ENCODE data around the gene TMEM267.
"Not testable (repeated sequence)": the region's sequence is repeated elsewhere in the genome, so short reads cannot be mapped to it uniquely, and the experiment has no call there.

Gene TMEM267

DNA sequence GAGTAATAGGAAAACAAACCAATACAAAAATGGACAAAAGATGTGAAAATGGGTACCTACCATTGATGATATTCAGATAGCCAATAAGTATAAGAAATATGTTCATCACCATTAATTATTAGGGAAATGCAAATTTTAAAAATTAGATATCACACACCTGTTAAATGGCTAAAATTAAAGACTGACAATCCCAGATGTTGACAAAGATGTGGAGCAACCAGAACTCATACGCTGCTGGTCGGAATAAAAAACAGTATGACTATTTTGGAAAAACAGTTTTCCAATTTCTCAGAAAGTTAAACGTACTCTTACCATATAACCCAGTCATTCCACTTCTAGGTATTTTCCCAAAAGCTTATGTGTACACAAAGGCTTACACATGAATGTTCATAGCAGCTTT lies 27.1 kb downstream of the TMEM267 start:
- DNase-seq: no peak

DNA sequence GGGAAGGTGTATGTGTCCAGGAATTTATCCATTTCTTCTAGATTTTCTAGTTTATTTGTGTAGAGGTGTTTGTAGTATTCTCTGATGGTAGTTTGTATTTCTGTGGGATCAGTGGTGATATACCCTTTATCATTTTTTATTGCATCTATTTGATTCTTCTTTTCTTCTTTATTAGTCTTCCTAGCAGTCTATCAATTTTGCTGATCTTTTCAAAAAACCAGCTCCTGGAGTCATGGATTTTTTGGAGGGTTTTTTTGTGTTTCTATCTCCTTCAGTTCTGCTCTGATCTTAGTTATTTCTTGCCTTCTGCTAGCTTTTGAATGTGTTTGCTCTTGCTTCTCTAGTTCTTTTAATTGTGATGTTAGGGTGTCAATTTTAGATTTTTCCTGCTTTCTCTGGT lies 42.1 kb downstream of the TMEM267 start:
- DNase-seq: not testable (repeated sequence)

GRCh38 chr5:43437062-43437660 lies 46.5 kb downstream of the TMEM267 start:
- DNase-seq: no peak

GRCh38 chr5:43433382-43433781 lies 50.3 kb downstream of the TMEM267 start:
- DNase-seq: no peak

DNA sequence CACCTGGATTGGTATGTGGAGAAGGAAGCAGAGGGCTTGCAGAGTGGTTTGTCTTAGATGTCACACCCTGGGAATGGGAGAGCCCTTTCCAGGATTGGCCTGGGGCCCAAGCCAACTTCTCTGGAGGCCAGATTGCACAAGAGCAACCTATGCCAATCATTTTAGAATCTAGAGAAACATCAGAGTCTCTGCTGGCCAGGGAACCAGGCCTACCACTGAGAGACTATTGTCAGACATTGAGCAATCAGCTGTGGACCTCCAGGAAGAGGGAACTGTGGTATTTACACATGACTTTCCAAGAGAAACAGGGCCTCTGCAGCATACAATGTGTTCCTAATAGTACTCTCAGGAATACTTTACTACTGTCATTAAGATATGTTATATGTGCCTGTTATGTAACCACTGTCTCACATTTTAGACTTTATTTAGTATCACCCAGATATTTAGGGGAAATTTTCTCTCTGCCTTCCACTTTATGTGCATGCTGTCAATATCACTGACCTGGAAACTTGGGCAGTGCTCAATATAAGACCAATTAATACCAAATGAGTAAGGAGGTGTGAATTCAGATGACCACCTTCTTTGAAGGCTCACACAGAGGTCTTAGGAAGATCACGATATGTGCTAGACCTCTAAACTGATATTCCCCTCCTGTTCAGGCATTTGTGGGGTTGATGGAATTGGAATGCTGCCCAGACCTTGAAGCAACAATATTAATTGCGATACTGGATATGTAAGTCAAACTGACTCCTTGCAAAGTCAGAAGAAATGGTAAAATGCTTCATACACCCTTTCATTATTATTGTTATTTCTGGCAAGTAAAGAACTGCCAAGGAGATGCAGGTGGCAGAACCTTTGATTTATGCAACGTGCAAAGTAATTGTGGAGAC lies 50.9 kb downstream of the TMEM267 start:
- no peak for DNase-seq

GRCh38 chr5:43429706-43430105 lies 54.0 kb downstream of the TMEM267 start:
- no peak for DNase-seq

DNA sequence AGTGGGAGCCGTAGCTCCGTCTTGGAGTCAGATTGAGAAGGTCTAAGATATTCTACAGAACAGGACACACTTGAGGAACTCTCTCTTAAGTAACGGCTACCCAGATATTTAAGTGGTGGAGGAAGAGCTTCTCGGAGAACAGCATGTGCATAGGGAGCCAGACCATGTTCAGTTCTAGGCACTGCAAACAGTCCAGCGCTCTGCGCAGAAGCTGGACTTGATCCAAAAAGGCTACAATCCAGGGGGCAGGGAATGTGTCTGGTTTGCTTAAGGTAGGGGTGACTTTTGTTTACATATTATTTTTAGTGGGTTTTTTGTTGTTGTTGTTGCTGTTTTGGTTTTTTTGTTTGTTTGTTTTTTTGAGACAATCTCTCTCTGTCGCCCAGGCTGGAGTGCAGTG lies 54.6 kb downstream of the TMEM267 start:
- no peak for DNase-seq

- no peak for DNase-seq
Observed at GRCh38 chr5:43427306-43427705, 56.4 kb downstream of the TMEM267 start.

DNA sequence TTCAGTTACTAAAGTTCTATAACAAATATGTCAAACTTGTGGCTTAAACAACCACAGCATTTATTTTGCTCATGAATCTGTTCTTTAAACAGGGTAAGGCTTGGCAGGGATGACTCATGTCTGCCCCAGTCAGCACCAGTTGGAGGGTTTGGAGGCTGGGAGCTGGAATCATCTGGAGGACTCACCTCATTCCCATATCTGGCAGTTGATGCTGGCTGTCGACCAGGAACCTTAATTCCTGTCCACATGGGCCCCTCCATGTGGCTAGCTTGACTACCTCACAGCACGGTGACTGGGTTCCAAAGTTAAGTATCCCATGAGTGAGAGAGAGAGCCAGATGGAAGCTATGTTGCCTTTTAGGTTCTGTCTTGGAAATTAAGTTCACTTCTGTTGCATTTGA lies 57.7 kb downstream of the TMEM267 start:
- no peak for DNase-seq

DNA sequence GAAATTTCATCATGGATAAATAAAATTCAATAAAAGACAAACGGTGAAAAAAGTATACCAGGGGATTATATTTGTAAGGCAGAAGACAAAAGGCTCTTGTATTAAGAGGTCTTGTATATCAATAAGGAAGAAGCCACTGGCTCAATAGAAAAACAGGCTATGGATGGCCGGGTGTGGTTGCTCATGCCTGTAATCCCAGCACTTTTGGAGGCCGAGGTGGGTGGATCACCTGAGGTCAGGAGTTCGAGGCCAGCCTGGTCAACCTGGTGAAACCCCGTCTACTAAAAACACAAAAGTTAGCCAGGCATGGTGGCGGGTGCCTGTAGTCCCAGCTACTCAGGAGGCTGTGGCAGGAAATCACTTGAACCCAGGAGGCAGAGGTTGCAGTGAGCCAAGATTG lies 60.6 kb downstream of the TMEM267 start:
- not testable (repeated sequence) for DNase-seq

- no peak for DNase-seq
Observed at GRCh38 chr5:43422143-43422542, 61.5 kb downstream of the TMEM267 start.

DNA sequence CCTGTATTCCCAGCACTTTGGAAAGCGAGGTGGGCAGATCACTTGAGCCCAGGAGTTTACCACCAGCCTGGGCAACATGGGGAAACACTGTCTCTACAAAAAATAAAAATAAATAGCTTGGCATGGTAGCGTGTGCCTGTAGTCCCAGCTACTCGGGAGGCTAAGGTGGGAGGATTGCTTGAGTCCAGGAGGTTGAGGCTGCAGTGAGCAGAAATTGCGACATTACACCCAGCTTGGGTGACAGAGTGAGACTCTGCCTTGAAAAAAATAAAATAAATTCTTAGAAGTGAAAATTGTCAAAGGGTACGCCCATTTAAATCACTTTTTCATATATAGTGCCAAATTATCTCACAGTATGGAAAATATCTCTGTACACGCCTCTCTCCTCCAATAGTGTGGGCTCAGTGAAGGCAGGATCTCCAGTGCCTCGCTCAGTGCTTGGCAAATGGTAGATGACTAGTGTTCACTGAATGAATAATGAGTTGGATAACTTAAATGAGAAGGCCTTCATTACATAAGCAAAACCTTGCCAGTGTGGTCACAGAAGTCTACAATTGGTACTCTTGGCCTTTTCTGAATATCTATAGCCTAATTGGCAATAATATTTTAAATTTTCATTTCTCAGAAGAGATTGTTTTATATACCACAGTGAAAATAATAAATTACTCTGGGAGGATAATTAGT lies 62.1 kb downstream of the TMEM267 start:
- DNase-seq: no peak

GRCh38 chr5:43420241-43420640 lies 63.4 kb downstream of the TMEM267 start:
- DNase-seq: no peak

DNA sequence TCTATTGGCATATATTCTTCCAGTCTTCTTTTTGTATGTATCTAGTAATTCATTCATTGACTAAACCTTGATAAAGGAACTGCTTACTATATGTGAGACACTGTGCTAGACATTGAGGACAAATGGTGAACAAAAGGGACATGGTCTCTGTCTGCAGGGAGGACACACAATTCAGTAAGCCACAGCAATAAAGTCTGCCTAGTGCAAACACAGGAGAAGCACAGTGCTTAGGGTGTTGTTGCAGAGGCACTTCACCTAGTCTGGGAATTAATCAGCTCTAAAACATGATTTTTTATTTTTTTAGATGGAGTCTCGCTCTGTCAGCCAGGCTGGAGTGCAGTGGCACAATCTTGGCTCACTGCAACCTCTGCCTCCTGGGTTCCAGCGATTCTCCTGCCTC lies 65.1 kb downstream of the TMEM267 start:
- DNase-seq: no peak

- no peak for DNase-seq
Observed at GRCh38 chr5:43416803-43417394, 66.8 kb downstream of the TMEM267 start.

DNA sequence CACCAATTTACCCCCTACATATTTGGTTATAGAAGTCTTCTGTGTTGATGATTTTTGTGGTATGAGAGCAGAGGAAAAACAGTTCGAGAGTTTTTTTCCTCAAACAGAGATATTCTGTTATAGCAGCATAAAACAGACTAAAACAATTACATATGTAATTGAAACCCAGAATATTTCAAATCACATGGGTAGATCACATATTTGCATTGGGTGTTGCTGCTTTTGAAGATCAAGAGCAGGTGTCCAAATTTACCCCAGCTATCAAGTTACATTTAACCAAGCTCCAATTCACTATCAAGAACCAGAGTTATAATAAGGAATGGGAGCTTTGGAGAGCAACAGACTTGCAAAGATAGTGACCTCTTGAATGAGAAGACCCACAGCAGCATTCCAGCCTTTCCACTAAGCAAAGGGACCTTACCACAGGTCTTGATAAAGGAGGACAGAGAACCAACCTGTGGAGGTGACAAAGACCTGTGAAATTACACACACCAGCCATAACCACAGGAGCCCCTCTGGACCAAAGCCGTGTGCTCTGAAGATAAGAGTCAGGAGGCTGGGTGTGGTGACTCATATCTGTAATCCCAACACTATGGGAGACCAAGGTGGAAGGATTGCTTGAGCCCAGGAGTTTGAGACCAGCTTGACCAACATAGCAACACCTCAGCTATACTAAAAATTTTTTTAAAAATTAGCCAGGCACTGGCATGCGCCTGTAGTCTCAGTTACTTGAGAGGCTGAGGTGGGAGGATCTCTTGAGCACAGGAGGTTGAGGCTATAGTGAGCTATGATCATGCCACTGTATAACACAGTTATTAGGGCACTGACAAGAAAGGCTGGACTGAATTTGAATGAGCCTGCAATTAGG lies 67.5 kb downstream of the TMEM267 start:
- no peak for DNase-seq

DNA sequence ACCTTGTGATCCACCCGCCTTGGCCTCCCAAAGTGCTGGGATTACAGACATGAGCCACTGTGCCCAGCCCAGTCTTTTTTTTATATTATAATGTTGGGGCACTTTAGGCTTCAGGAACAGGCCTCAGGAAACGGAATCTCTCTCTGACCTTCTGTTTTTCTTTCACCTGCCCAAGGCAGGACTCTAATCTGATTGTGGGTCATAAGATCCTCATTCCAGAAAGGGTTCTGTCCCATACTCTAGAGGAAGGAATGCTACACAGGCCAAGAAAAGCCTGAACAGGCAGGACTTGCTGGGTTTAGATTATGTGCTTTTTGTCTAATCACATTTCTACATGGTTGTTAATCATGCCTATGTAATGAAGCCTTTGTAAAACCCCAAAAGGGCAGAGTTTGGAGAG lies 69.7 kb downstream of the TMEM267 start:
- no peak for DNase-seq

GRCh38 chr5:43412644-43413043 lies 71.0 kb downstream of the TMEM267 start:
- DNase-seq: no peak

DNA sequence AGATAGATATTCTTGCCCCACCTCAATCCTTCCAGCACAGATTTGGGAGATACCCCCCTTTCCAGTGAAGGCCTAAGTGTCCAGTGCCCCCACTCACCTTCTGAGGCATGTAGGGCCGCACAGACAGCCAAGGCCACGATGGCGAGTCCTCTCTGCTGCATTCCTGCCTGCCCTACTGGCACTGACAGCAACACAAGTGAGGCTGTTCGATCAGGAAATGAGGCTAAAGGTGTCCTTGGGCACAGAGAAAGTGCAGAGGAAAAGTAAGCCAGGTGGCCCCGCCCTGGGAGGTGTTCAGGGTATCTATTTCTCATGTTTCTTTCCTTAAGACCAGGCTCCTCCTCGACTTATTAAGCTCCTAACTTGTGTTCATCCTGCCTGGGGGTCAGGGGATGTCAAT lies 71.5 kb downstream of the TMEM267 start, which contains the start of gene CCL28:
Gene CCL28 (minus strand): TSS at position 236 of the 400 bp plus-strand sequence. CDS start 75 bp downstream, at position 161.
- DNase-seq: no peak

DNA sequence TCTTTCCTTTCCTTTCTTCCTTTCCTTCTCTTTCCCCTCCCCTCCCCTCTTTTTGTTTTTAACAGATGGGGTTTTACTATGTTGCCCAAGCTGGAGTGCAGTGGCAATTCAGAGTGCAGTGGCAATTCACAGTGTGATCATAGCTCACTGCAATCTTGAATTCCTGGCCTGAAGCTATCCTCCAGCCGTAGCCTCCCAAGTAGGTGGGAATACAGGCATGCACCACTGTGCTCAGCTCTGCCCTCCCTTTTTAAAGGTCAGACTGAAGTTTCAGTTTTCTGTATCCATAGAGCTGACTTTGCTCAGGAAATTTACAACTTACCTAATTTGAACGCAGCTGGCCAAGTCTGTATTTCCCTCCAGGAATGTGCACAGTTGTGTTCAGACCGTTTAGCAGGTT lies 72.2 kb downstream of the TMEM267 start:
- DNase-seq: no peak

- DNase-seq: no peak
Observed at GRCh38 chr5:43410414-43410813, 73.3 kb downstream of the TMEM267 start.

GRCh38 chr5:43409809-43410271 lies 73.8 kb downstream of the TMEM267 start:
- DNase-seq: no peak

All from GF-D8 (cell line).